ENCODE results near the gene RFX8.

DNA sequence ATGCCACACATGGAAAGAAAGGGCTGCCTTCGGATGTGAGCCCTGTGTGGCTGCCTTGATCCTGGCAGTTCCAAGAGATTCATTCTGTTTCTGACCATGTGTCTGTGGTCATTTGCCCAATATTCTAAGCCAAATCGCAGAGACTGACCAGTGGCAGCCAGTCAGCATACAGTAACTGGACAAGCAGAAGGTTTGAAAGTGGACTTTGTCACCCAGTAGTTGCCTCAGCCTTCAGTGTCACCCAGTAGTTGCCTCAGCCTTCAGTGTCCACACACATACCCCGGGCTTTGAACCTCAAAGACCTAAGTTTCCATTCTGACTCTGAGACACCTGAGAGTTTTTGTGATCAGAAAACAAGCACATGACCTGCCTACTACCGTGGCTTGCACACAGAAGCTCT lies 5.0 kb downstream of the RFX8 start:
- TF ChIP-seq GATA3 (IDR thresholded peaks at IDR 0.05; ENCODE audit: low read depth, low read length) (no peak), GATA2 (IDR thresholded peaks at IDR 0.05; ENCODE audit: low read depth, low read length) (no peak)
